H1 (cell line): Measurements from ENCODE around the gene FHIT. TPM values are rescaled to one million over a fixed set of nuclear protein-coding genes. Genes with fewer than 3 reads are reported as not detected.
"Not testable (repeated sequence)": the region's sequence is repeated elsewhere in the genome, so short reads cannot be mapped to it uniquely, and the experiment has no call there.

Experiments used
- CTCF ChIA-PET: fragments of 300-600 bp; sonication (Branson Sonifier 250); formaldehyde crosslinking; loops from one replicate; lab custom pipeline; 2021; ENCODE audit not compliant: partially characterized antibody; lab: Charles Lee
- POLR2A ChIA-PET: fragments of 300-600 bp; sonication (Branson Sonifier 250); formaldehyde crosslinking; loops from one replicate; lab custom pipeline; 2021; ENCODE audit warnings: inconsistent platforms; ENCODE audit not compliant: partially characterized antibody; lab: Charles Lee
- DNase-seq, 2 experiments: peaks; one replicate each; pipeline versions ENCODE4 v3.0.0 to v3.0.0-alpha.2; 2010 to 2022; ENCODE audit warnings: low spot score in 2 of 2, low read depth in 1 of 2, mixed read lengths in 1 of 2
- FAIRE-seq: peaks from 2 replicates; lab custom pipeline; 2011; peaks lifted over from hg19 to GRCh38; lab: Jason Lieb, UNC
- H2AFZ ChIP-seq: 2 replicates; pipeline ENCODE4 v1.8.1; 2012; ENCODE audit warnings: low read length, inconsistent platforms
- H2AK5ac ChIP-seq: 2 replicates; pipeline ENCODE4 v1.6.1; 2013; ENCODE audit warnings: low read depth, low read length
- H2BK120ac ChIP-seq: replicated peaks from 2 replicates; pipeline ENCODE3; 2013; ENCODE audit warnings: low read depth, low read length, inconsistent platforms
- H2BK12ac ChIP-seq: 2 replicates; pipeline ENCODE4 v1.6.1; 2013; ENCODE audit warnings: low read depth, low read length
- H2BK15ac ChIP-seq: 2 replicates; pipeline ENCODE4 v1.6.1; 2013; ENCODE audit warnings: low read length
- H2BK20ac ChIP-seq: 2 replicates; pipeline ENCODE4 v1.6.1; 2013; ENCODE audit warnings: low read length
- H2BK5ac ChIP-seq: 2 replicates; pipeline ENCODE4 v1.6.1; 2013; ENCODE audit warnings: low read depth, low read length
- H3K14ac ChIP-seq: 2 replicates; pipeline ENCODE4 v1.6.1; 2013; ENCODE audit warnings: inconsistent platforms; ENCODE audit not compliant: insufficient read length
- H3K18ac ChIP-seq: 2 replicates; pipeline ENCODE4 v1.6.1; 2013; ENCODE audit warnings: low read length; ENCODE audit errors: extremely low read depth
- H3K23ac ChIP-seq: 2 replicates; pipeline ENCODE4 v1.6.1; 2013; ENCODE audit warnings: inconsistent platforms; ENCODE audit not compliant: insufficient read length
- H3K23me2 ChIP-seq: 2 replicates; pipeline ENCODE4 v1.6.1; 2013; ENCODE audit warnings: low read depth, low read length
- H3K27ac ChIP-seq: 2 replicates; pipeline ENCODE4 v1.6.1; 2011; ENCODE audit warnings: low read depth, low read length, inconsistent platforms
- H3K27me3 ChIP-seq, 4 experiments: replicated peaks in 1 of 4; 1 replicate in 1 of 4; 2 replicates in 3 of 4; pipeline versions ENCODE4 v1.6.1 to v1.8.1; 2011 to 2013; ENCODE audit warnings: low read length in 3 of 4, mild to moderate bottlenecking in 3 of 4, inconsistent platforms in 2 of 4, mixed read lengths in 2 of 4, moderate library complexity in 1 of 4; ENCODE audit not compliant: control insufficient read depth in 3 of 4, insufficient read depth in 3 of 4; ENCODE audit errors: extremely low read depth in 1 of 4
- H3K36me3 ChIP-seq, 4 experiments: 2 replicates each; pipeline versions ENCODE4 v1.6.1 to v1.8.1; 2011 to 2013; ENCODE audit warnings: mild to moderate bottlenecking in 4 of 4, low read length in 3 of 4, moderate library complexity in 2 of 4, control low read depth in 1 of 4, inconsistent platforms in 1 of 4; ENCODE audit not compliant: insufficient read depth in 4 of 4, control insufficient read depth in 2 of 4
- H3K4ac ChIP-seq: replicated peaks from 2 replicates; pipeline ENCODE3; 2013; ENCODE audit warnings: low read length, low read depth, mixed read lengths, inconsistent platforms; ENCODE audit not compliant: insufficient read length
- H3K4me1 ChIP-seq, 4 experiments: replicated peaks in 1 of 4; 1 replicate in 1 of 4; 2 replicates in 3 of 4; pipeline versions ENCODE4 v1.6.1 to v1.8.1; 2011 to 2013; ENCODE audit warnings: low read length in 3 of 4, inconsistent platforms in 2 of 4, mixed read lengths in 1 of 4; ENCODE audit not compliant: insufficient read depth in 4 of 4, control insufficient read depth in 3 of 4
- H3K4me2 ChIP-seq, 2 experiments: 2 replicates each; pipeline versions ENCODE4 v1.6.1 to v1.8.1; 2011 to 2013; ENCODE audit warnings: low read depth in 2 of 2, low read length in 2 of 2, control low read depth in 1 of 2, inconsistent platforms in 1 of 2, mild to moderate bottlenecking in 1 of 2; ENCODE audit not compliant: insufficient read depth in 1 of 2
- H3K4me3 ChIP-seq, 4 experiments: fragments of 200-600, 300-600 bp in 1 of 4; sonication (generic), shearing (Covaris generic), sonication (Bioruptor Twin) in 1 of 4; 2 replicates each; pipeline versions ENCODE4 v1.5.1 to v1.8.1; 2011 to 2016; ENCODE audit warnings: low read length in 4 of 4, low read depth in 3 of 4, control low read depth in 2 of 4, inconsistent platforms in 2 of 4, mild to moderate bottlenecking in 2 of 4, mixed read lengths in 1 of 4, moderate library complexity in 1 of 4; ENCODE audit not compliant: insufficient read depth in 2 of 4; ENCODE audit errors: extremely low read depth in 1 of 4
- H3K56ac ChIP-seq: replicated peaks from 2 replicates; pipeline ENCODE3; 2013; ENCODE audit warnings: low read depth, mild to moderate bottlenecking, mixed read lengths, low read length, inconsistent platforms; ENCODE audit not compliant: insufficient read length
- H3K79me1 ChIP-seq: 2 replicates; pipeline ENCODE4 v1.6.1; 2013; ENCODE audit warnings: low read depth, low read length, control low read depth
- H3K79me2 ChIP-seq, 2 experiments: 2 replicates each; pipeline versions ENCODE4 v1.6.1 to v1.8.1; 2012 to 2013; ENCODE audit warnings: low read length in 2 of 2, mild to moderate bottlenecking in 2 of 2, inconsistent platforms in 1 of 2; ENCODE audit not compliant: insufficient read depth in 2 of 2, control insufficient read depth in 1 of 2
- H3K9ac ChIP-seq, 4 experiments: replicated peaks in 1 of 4; 1 replicate in 1 of 4; 2 replicates in 3 of 4; pipeline versions ENCODE4 v1.6.1 to v1.8.1; 2011 to 2013; ENCODE audit warnings: low read depth in 3 of 4, low read length in 3 of 4, control low read depth in 2 of 4, mild to moderate bottlenecking in 2 of 4, moderate library complexity in 2 of 4, inconsistent platforms in 1 of 4; ENCODE audit errors: extremely low read depth in 1 of 4
- H3K9me3 ChIP-seq, 2 experiments: 2 replicates each; pipeline versions ENCODE4 v1.6.1 to v1.8.1; 2012 to 2013; ENCODE audit warnings: mild to moderate bottlenecking in 2 of 2, moderate library complexity in 2 of 2, control low read depth in 1 of 2, inconsistent platforms in 1 of 2, low read depth in 1 of 2, low read length in 1 of 2, mixed read lengths in 1 of 2; ENCODE audit not compliant: insufficient read depth in 2 of 2
- H4K20me1 ChIP-seq, 2 experiments: replicated peaks in 1 of 2; 2 replicates each; pipeline versions ENCODE3 to v1.8.1; 2011 to 2013; ENCODE audit warnings: inconsistent platforms in 2 of 2, low read length in 2 of 2, mild to moderate bottlenecking in 1 of 2; ENCODE audit not compliant: insufficient read depth in 2 of 2, control insufficient read depth in 1 of 2
- H4K5ac ChIP-seq: 2 replicates; pipeline ENCODE4 v1.6.1; 2013; ENCODE audit warnings: low read length, low read depth, mixed read lengths, inconsistent platforms; ENCODE audit not compliant: insufficient read length
- H4K8ac ChIP-seq: 2 replicates; pipeline ENCODE4 v1.8.0; 2013; ENCODE audit warnings: mild to moderate bottlenecking, moderate library complexity, low read length, inconsistent platforms; ENCODE audit not compliant: insufficient read depth; ENCODE audit errors: extremely low read depth
- H4K91ac ChIP-seq: replicated peaks from 2 replicates; pipeline ENCODE3; 2013; ENCODE audit warnings: low read length, mixed read lengths, inconsistent platforms; ENCODE audit not compliant: insufficient read length
- KDM4A ChIP-seq: IDR thresholded peaks from one replicate; pipeline ENCODE4 v1.7.1; 2012; ENCODE audit warnings: low read depth, mild to moderate bottlenecking, moderate library complexity, low read length, inconsistent platforms; ENCODE audit not compliant: severe bottlenecking
- NANOG ChIP-seq: IDR thresholded peaks from 2 replicates; pipeline ENCODE4 v1.6.1; 2011; ENCODE audit warnings: low read length, low read depth, mild to moderate bottlenecking, inconsistent platforms; ENCODE audit not compliant: insufficient read depth, poor library complexity, severe bottlenecking
- SIRT6 ChIP-seq: IDR thresholded peaks from one replicate; pipeline ENCODE4 v1.7.1; 2012; ENCODE audit warnings: low read length, inconsistent platforms
- SUZ12 ChIP-seq: fragments of 200-600 bp; sonication (generic); IDR thresholded peaks from 2 replicates; pipeline ENCODE4 v1.6.1; 2012; ENCODE audit warnings: mild to moderate bottlenecking, inconsistent platforms, low read length, moderate library complexity, mixed read lengths
- WGBS, 2 experiments: shearing (Covaris generic) in 1 of 2; methylation state at CpG; one replicate each; pipeline versions ENCODE4 v1.1.6 to v1.1.7; 2013 to 2015; ENCODE audit warnings: low lambda C conversion rate in 2 of 2, mixed read lengths in 2 of 2, inconsistent platforms in 1 of 2, low coverage in 1 of 2, missing lambda C conversion rate in 1 of 2; ENCODE audit not compliant: insufficient replicate concordance in 2 of 2, insufficient coverage in 1 of 2, insufficient read length in 1 of 2; ENCODE audit errors: extremely low coverage in 1 of 2, missing lambda C conversion rate in 1 of 2; 5-methylcytosine and 5-hydroxymethylcytosine counted together
- polyA plus RNA-seq, 7 experiments: library from polyadenylated mRNA; depleted of rRNA in 3 of 7; stranded (reverse) in 5 of 7; unstranded in 2 of 7; fragments of >200 nt in 5 of 7; fragments of 200-250 nt in 2 of 7; gene quantifications; 1 replicate in 5 of 7; 2 replicates in 1 of 7; 4 replicates in 1 of 7; pipeline versions ENCODE4 v1.2.1 to v1.2.3, GENCODE V29; 2011 to 2013; ENCODE audit warnings: missing spikeins in 2 of 7, mixed read lengths in 2 of 7
- total RNA-seq: library from RNA; stranded (reverse); fragmentation: NEBNext Ultra II Directional; extraction: Animal tissue kit (Norgen Biotek cat#: 25700); gene quantifications from 2 replicates; pipeline ENCODE4 v1.2.1, GENCODE V29; 2021
- TF ChIP-seq, protein P1 (sequence below): IDR thresholded peaks from 2 replicates; pipeline ENCODE4 v1.6.1; 2012; ENCODE audit warnings: low read length, inconsistent platforms

The FHIT gene
- total and polyA plus RNA-seq, 2 of the 8 experiments (the other 6 are each of a cell fraction or from before 2014, with no cell fraction given), result 1.2 to 3.2 TPM

- TF ChIP-seq, protein P1, sequence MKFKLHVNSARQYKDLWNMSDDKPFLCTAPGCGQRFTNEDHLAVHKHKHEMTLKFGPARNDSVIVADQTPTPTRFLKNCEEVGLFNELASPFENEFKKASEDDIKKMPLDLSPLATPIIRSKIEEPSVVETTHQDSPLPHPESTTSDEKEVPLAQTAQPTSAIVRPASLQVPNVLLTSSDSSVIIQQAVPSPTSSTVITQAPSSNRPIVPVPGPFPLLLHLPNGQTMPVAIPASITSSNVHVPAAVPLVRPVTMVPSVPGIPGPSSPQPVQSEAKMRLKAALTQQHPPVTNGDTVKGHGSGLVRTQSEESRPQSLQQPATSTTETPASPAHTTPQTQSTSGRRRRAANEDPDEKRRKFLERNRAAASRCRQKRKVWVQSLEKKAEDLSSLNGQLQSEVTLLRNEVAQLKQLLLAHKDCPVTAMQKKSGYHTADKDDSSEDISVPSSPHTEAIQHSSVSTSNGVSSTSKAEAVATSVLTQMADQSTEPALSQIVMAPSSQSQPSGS, result no peak
- no peak for TF ChIP-seq KDM4A
- TF ChIP-seq NANOG, result no peak
- no peak for TF ChIP-seq SUZ12
- no peak for TF ChIP-seq SIRT6
- TF ChIP-seq, all 59 proteins: peak for 0
Measured at GRCh38 chr3:60989626-60990441, 261.4 kb downstream of the FHIT start (continued).

DNA sequence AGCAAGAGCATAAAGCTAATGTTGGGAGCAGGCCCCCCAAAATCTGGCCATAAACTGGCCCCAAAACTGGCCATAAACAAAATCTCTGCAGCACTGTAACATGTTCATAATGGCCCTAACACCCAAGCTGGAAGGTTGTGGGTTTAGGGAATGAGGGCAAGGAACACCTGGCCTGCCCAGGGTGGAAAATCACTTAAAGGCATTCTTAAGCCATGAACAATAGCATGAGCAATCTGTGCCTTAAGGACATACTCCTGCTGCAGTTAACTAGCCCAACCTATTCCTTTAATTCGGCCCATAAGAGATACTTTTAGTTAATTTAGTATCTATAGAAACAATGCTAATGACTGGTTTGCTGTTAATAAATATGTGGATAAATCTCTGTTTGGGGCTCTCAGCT, 264.1 kb downstream of the FHIT start:
- not testable (repeated sequence) for H3K23ac ChIP-seq

More for the DNA sequence above, 264.1 kb downstream of the FHIT start:
- H3K79me1 ChIP-seq, H3K9ac ChIP-seq, H3K4me1 ChIP-seq, H4K91ac ChIP-seq, H3K27me3 ChIP-seq, H4K8ac ChIP-seq, H2BK15ac ChIP-seq, H2BK120ac ChIP-seq, H3K14ac ChIP-seq, H2AFZ ChIP-seq, CTCF ChIA-PET, H3K36me3 ChIP-seq, H3K27ac ChIP-seq, H3K4ac ChIP-seq, H2BK12ac ChIP-seq, H3K79me2 ChIP-seq, H3K18ac ChIP-seq, H2BK5ac ChIP-seq, H3K23me2 ChIP-seq, H2AK5ac ChIP-seq, H4K5ac ChIP-seq, FAIRE-seq, H3K4me2 ChIP-seq, H3K4me3 ChIP-seq, H4K20me1 ChIP-seq, DNase-seq, H2BK20ac ChIP-seq, H3K56ac ChIP-seq, POLR2A ChIA-PET: not testable (repeated sequence)
- peaks cover 3 to 17% of the 10 kb centered on the region in 2 experiments; a peak in 3 of 4 replicates for H3K9me3 ChIP-seq
- 100% methylated on average over 1 of the region's 1 CpG; no CpG with 5 or more reads in 1 of the 2 experiments for WGBS, 2 experiments
